ENCODE results near the gene DYNLL1.

The DYNLL1 gene

GRCh38 chr12:120542166-120542565 is 46.3 kb downstream of the DYNLL1 start:
- H4K20me1 ChIP-seq (ENCODE audit: insufficient read depth, low read length) = peaks cover 62% of the 10 kb centered on the region

GRCh38 chr12:120544691-120545090 is 48.8 kb downstream of the DYNLL1 start:
- no peak for DNase-seq
- Histone ChIP-seq H3K27ac (ENCODE audit: low read length) (no peak overlapping the region), H3K9me3 (ENCODE audit: insufficient read depth, low read length, severe bottlenecking) (no peaks in the 10 kb centered on the region), H3K4me2 (ENCODE audit: insufficient read depth, low read length) (no peak overlapping the region), H3K36me3 (ENCODE audit: insufficient read depth, low read length) (peaks cover 84% of the 10 kb centered on the region), H3K79me2 (ENCODE audit: insufficient read depth, low read length) (peaks cover 94% of the 10 kb centered on the region), H2AFZ (ENCODE audit: low read depth, low read length) (no peak overlapping the region), H3K9ac (ENCODE audit: low read depth, low read length) (no peak overlapping the region), H3K27me3 (ENCODE audit: insufficient read depth, low read length, poor library complexity) (no peaks in the 10 kb centered on the region), H3K4me1 (ENCODE audit: insufficient read depth, low read length) (no peaks in the 10 kb centered on the region), H3K4me3 (ENCODE audit: low read depth in 1 of 2, low read length in 2 of 2) (no peak overlapping the region), H4K20me1 (ENCODE audit: insufficient read depth, low read length) (peaks cover 45% of the 10 kb centered on the region)
- no peak for TF ChIP-seq EZH2 (IDR thresholded peaks at IDR 0.05; ENCODE audit: borderline replicate concordance, low read depth, low read length, severe bottlenecking)
- TF ChIP-seq CTCF (IDR thresholded peaks at IDR 0.05; ENCODE audit: borderline replicate concordance, extremely low read depth, low read length, poor library complexity, severe bottlenecking) = no peak
- ATAC-seq (ENCODE audit: insufficient read depth, low read depth) = no peak

More at GRCh38 chr12:120542166-120542565, 46.3 kb downstream of the DYNLL1 start:
- no peak overlapping the region for H3K27ac ChIP-seq (ENCODE audit: low read length)
- H2AFZ ChIP-seq (ENCODE audit: low read depth, low read length) = no peak overlapping the region
- peaks cover 23% of the 10 kb centered on the region for H3K4me1 ChIP-seq (ENCODE audit: insufficient read depth, low read length)
- no peak overlapping the region for H3K4me2 ChIP-seq (ENCODE audit: insufficient read depth, low read length)
- no peak for TF ChIP-seq EZH2 (IDR thresholded peaks at IDR 0.05; ENCODE audit: borderline replicate concordance, low read depth, low read length, severe bottlenecking)
- no peak for TF ChIP-seq CTCF (IDR thresholded peaks at IDR 0.05; ENCODE audit: borderline replicate concordance, extremely low read depth, low read length, poor library complexity, severe bottlenecking)
- H3K9me3 ChIP-seq (ENCODE audit: insufficient read depth, low read length, severe bottlenecking) = no peaks in the 10 kb centered on the region
- ATAC-seq (ENCODE audit: insufficient read depth, low read depth) (no peak), DNase-seq (no peak)
- no peaks in the 10 kb centered on the region for H3K27me3 ChIP-seq (ENCODE audit: insufficient read depth, low read length, poor library complexity)
- no peak overlapping the region for H3K4me3 ChIP-seq (ENCODE audit: low read depth in 1 of 2, low read length in 2 of 2)
- H3K9ac ChIP-seq (ENCODE audit: low read depth, low read length) = no peak overlapping the region
- peaks cover 95% of the 10 kb centered on the region for H3K79me2 ChIP-seq (ENCODE audit: insufficient read depth, low read length)
- peaks cover 81% of the 10 kb centered on the region for H3K36me3 ChIP-seq (ENCODE audit: insufficient read depth, low read length)

GRCh38 chr12:120546050-120546386 is 50.1 kb downstream of the DYNLL1 start:
- H2AFZ ChIP-seq (ENCODE audit: low read depth, low read length) = no peak overlapping the region
- no peaks in the 10 kb centered on the region for H3K9me3 ChIP-seq (ENCODE audit: insufficient read depth, low read length, severe bottlenecking)
- peaks cover 82% of the 10 kb centered on the region for H3K36me3 ChIP-seq (ENCODE audit: insufficient read depth, low read length)
- peaks cover 93% of the 10 kb centered on the region for H3K79me2 ChIP-seq (ENCODE audit: insufficient read depth, low read length)
- peaks cover 42% of the 10 kb centered on the region for H4K20me1 ChIP-seq (ENCODE audit: insufficient read depth, low read length)
- no peak overlapping the region for H3K9ac ChIP-seq (ENCODE audit: low read depth, low read length)
- no peak overlapping the region for H3K27ac ChIP-seq (ENCODE audit: low read length)
- no peaks in the 10 kb centered on the region for H3K27me3 ChIP-seq (ENCODE audit: insufficient read depth, low read length, poor library complexity)
- H3K4me1 ChIP-seq (ENCODE audit: insufficient read depth, low read length) = no peaks in the 10 kb centered on the region
- no peak overlapping the region for H3K4me3 ChIP-seq (ENCODE audit: low read depth in 1 of 2, low read length in 2 of 2)
- DNase-seq (no peak), ATAC-seq (ENCODE audit: insufficient read depth, low read depth) (no peak)
- no peak overlapping the region for H3K4me2 ChIP-seq (ENCODE audit: insufficient read depth, low read length)
- no peak for TF ChIP-seq EZH2 (IDR thresholded peaks at IDR 0.05; ENCODE audit: borderline replicate concordance, low read depth, low read length, severe bottlenecking)
- no peak for TF ChIP-seq CTCF (IDR thresholded peaks at IDR 0.05; ENCODE audit: borderline replicate concordance, extremely low read depth, low read length, poor library complexity, severe bottlenecking)
